Osteoblast (primary cell): ENCODE results near the gene PTPRH. TPM values are rescaled to one million over a fixed set of nuclear protein-coding genes. Genes with fewer than 3 reads are reported as not detected.

Experiments used
- DNase-seq: peaks from one replicate; pipeline ENCODE4 v3.0.0; 2011; ENCODE audit warnings: low spot score, mixed read lengths; ENCODE audit not compliant: insufficient read length; ENCODE audit errors: missing footprints
- H2AFZ ChIP-seq: 2 replicates; pipeline ENCODE4 v1.6.0; 2011; ENCODE audit warnings: mild to moderate bottlenecking, low read length
- H3K27ac ChIP-seq: 2 replicates; pipeline ENCODE4 v1.5.1; 2011; ENCODE audit warnings: mild to moderate bottlenecking, low read depth, low read length, moderate library complexity
- H3K27me3 ChIP-seq: 2 replicates; pipeline ENCODE4 v1.6.0; 2012; ENCODE audit warnings: mild to moderate bottlenecking, control low read depth, inconsistent platforms, low read length, moderate library complexity; ENCODE audit not compliant: insufficient read depth
- H3K36me3 ChIP-seq: 2 replicates; pipeline ENCODE4 v1.5.1; 2011; ENCODE audit warnings: mild to moderate bottlenecking, low read length, control low read depth, moderate library complexity; ENCODE audit not compliant: insufficient read depth
- H3K4me1 ChIP-seq: 2 replicates; pipeline ENCODE4 v1.5.1; 2011; ENCODE audit warnings: mild to moderate bottlenecking, low read length, control low read depth, moderate library complexity; ENCODE audit not compliant: insufficient read depth
- H3K4me2 ChIP-seq: 2 replicates; pipeline ENCODE4 v1.6.0; 2011; ENCODE audit warnings: mild to moderate bottlenecking, low read length; ENCODE audit not compliant: insufficient read depth
- H3K4me3 ChIP-seq: fragments of 200-600 bp; sonication (generic); 3 replicates; pipeline ENCODE4 v1.5.1; 2012; ENCODE audit warnings: mild to moderate bottlenecking, low read length, inconsistent platforms; ENCODE audit not compliant: insufficient read depth
- H3K79me2 ChIP-seq: 2 replicates; pipeline ENCODE4 v1.6.0; 2012; ENCODE audit warnings: mild to moderate bottlenecking, low read length, control low read depth, inconsistent platforms; ENCODE audit not compliant: insufficient read depth
- H3K9me3 ChIP-seq: 2 replicates; pipeline ENCODE4 v1.5.1; 2011; ENCODE audit warnings: low read depth, low read length, control low read depth
- H4K20me1 ChIP-seq: 2 replicates; pipeline ENCODE4 v1.6.0; 2012; ENCODE audit warnings: mild to moderate bottlenecking, low read length, control low read depth; ENCODE audit not compliant: insufficient read depth
- CTCF ChIP-seq: IDR thresholded peaks from 2 replicates; pipeline ENCODE4 v1.5.1; 2011; ENCODE audit warnings: mild to moderate bottlenecking, low read depth, low read length, moderate library complexity; ENCODE audit errors: extremely low read depth
- total RNA-seq: library from RNA; depleted of rRNA; stranded (reverse); fragments of >200 nt; gene quantifications from 2 replicates; pipeline ENCODE4 v1.2.3, GENCODE V29; 2012

Gene PTPRH
- total RNA-seq, 1 donor: 1.1 TPM

- Histone ChIP-seq H2AFZ (no peak overlapping the region), H3K4me1 (peaks cover 26% of the 10 kb centered on the region), H3K27ac (no peak overlapping the region), H3K4me3 (no peak overlapping the region), H3K27me3 (no peaks in the 10 kb centered on the region), H3K4me2 (no peak overlapping the region), H3K79me2 (peaks cover 97% of the 10 kb centered on the region), H3K36me3 (peaks cover 4% of the 10 kb centered on the region), H4K20me1 (peaks cover 86% of the 10 kb centered on the region), H3K9me3 (no peaks in the 10 kb centered on the region)
- DNase-seq: no peak
- TF ChIP-seq CTCF: no peak
Measured at GRCh38 chr19:55253842-55254624, 44.7 kb upstream of the PTPRH start.

GRCh38 chr19:55252760-55253663, 43.7 kb upstream of the PTPRH start:
- H3K4me3 ChIP-seq: no peak overlapping the region
- peaks cover 26% of the 10 kb centered on the region for H3K4me1 ChIP-seq
- no peak overlapping the region for H2AFZ ChIP-seq
- no peak for TF ChIP-seq CTCF
- H3K79me2 ChIP-seq: peaks cover 99% of the 10 kb centered on the region
- no peak overlapping the region for H3K27ac ChIP-seq
- H4K20me1 ChIP-seq: peaks cover 96% of the 10 kb centered on the region
- H3K4me2 ChIP-seq: no peak overlapping the region
- H3K36me3 ChIP-seq: peaks cover 4% of the 10 kb centered on the region
- DNase-seq: no peak
- no peaks in the 10 kb centered on the region for H3K27me3 ChIP-seq
- H3K9me3 ChIP-seq: no peaks in the 10 kb centered on the region

GRCh38 chr19:55251341-55252081, 42.2 kb upstream of the PTPRH start:
- peak; percentile 90 for DNase-seq
- no peak overlapping the region for H3K4me2 ChIP-seq
- H3K27ac ChIP-seq: peak overlapping the region; percentile 12

More at GRCh38 chr19:55251341-55252081, 42.2 kb upstream of the PTPRH start:
- no peak overlapping the region for H2AFZ ChIP-seq
- H3K4me3 ChIP-seq: no peak overlapping the region
- peaks cover 13% of the 10 kb centered on the region for H3K4me1 ChIP-seq
- peaks cover 96% of the 10 kb centered on the region for H4K20me1 ChIP-seq
- no peaks in the 10 kb centered on the region for H3K27me3 ChIP-seq
- peaks cover 99% of the 10 kb centered on the region for H3K79me2 ChIP-seq
- peaks cover 8% of the 10 kb centered on the region for H3K36me3 ChIP-seq
- H3K9me3 ChIP-seq: no peaks in the 10 kb centered on the region
- no peak for TF ChIP-seq CTCF
